HG02973 (cell line): ENCODE data around the gene ACCSL.

Source experiments
- ATAC-seq: cut with Tn5 transposase; IDR thresholded peaks from one replicate; pipeline ENCODE4 v1.9.1; 2021; ENCODE audit warnings: moderate library complexity; ENCODE audit not compliant: unreplicated experiment

The ACCSL gene

DNA sequence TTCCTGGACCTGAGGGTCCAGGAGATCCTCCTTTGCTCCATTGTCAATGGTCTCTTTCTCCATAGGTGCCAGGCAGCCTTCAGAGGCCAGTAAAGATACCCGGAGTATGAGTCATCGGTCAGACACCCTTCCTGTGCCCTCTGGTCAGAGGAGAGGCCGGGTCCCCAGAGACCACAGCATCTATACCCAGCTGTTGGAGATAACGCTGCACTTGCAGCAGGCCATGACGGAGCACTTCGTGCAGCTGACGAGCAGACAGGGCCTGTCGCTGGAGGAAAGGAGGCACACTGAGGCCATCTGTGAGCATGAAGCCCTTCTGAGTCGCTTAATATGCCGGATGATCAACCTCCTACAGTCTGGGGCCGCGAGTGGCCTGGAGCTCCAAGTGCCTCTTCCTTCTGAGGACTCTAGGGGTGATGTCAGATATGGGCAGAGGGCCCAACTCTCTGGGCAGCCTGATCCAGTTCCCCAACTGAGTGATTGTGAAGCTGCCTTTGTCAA lies at the start of gene ACCSL:
Gene ACCSL (plus strand): TSS at position 51 of the 501 bp plus-strand sequence. CDS start 56 bp downstream, at position 107.
- no peak for ATAC-seq

- ATAC-seq: no peak
These were observed 49.5 kb upstream of the ACCSL start for GRCh38 chr11:43998308-43998707.

GRCh38 chr11:44000731-44001130 lies 47.0 kb upstream of the ACCSL start:
- ATAC-seq: no peak

GRCh38 chr11:44002191-44003093 lies 45.3 kb upstream of the ACCSL start:
- no peak for ATAC-seq

GRCh38 chr11:44003736-44004451 lies 43.9 kb upstream of the ACCSL start:
- ATAC-seq: no peak

- ATAC-seq: no peak
These were observed 43.2 kb upstream of the ACCSL start for GRCh38 chr11:44004452-44005062.

GRCh38 chr11:44005063-44005701 lies 42.6 kb upstream of the ACCSL start:
- no peak for ATAC-seq

- no peak for ATAC-seq
These were observed 41.8 kb upstream of the ACCSL start for GRCh38 chr11:44005956-44006355.

- no peak for ATAC-seq
These were observed 40.8 kb upstream of the ACCSL start for GRCh38 chr11:44006917-44007361.

DNA sequence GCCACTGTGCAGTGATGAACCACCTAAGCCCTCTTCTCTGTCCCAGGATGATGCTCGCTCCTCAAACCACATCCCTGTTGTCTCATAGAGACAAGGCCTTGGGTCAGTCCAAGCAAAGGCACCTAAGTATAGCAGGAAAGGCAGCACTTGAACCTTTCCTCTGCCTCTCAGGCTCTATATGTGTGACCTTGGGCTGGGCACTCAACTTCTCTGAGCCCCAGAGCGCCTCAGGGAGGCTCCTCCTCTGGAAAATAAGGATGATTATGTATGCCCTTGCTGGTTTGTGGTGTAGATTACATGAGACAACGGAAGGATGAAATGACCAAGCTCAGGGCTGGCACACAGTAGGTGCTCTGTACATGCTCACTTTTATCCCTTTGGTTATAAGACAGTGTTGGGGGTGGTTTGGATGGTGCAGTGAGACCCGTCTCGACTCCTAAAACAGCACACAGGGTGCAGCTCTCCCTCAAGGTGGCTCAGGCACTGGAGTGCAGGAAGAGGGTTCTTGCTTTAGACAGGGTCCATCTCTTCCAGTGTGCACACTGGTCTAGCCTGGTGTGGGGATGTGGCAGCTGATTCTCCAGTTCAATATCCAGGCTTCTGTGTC lies 40.2 kb upstream of the ACCSL start:
- no peak for ATAC-seq

DNA sequence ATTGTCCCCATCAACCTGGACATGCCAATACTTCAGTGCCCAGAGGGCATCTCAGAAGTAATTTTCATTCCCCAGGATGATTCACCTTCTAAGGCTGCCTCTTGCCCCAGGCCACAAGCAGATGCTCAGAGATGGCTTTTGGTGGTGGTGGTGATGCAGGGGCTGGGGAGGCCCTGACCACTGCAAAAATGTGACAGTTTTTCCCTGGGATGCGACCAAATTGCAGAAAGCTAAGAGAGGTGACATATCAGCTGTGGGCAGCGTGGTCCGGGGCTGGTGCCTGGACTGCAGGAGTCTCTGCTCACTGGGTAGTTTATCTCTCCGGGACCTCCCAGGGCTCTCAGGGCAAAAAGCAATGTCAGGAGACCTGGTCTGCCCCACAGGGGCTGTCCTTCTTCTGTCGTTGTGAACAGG lies 39.7 kb upstream of the ACCSL start:
- ATAC-seq: no peak

DNA sequence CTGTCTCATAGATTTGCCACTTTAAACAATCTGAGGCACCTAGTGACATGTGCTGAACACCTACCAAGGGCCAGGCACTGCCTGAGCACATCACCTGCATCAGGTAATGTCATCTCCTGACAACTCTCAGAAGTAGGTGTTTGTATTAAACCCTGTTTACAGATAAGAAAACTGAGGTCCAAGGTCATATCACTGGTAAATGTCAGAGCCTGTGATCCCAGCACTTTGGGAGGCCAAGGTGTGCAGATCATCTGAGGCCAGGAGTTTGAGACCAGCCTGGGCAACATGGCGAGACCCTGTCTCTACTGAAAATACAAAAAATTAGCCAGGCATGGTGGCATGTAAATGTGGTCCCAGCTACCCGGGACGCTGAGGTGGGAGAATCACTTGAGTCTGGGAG lies 39.1 kb upstream of the ACCSL start:
- ATAC-seq: no peak

GRCh38 chr11:44010789-44011251 lies 37.0 kb upstream of the ACCSL start:
- ATAC-seq: no peak

- no peak for ATAC-seq
These were observed 36.0 kb upstream of the ACCSL start for GRCh38 chr11:44011797-44012196.

DNA sequence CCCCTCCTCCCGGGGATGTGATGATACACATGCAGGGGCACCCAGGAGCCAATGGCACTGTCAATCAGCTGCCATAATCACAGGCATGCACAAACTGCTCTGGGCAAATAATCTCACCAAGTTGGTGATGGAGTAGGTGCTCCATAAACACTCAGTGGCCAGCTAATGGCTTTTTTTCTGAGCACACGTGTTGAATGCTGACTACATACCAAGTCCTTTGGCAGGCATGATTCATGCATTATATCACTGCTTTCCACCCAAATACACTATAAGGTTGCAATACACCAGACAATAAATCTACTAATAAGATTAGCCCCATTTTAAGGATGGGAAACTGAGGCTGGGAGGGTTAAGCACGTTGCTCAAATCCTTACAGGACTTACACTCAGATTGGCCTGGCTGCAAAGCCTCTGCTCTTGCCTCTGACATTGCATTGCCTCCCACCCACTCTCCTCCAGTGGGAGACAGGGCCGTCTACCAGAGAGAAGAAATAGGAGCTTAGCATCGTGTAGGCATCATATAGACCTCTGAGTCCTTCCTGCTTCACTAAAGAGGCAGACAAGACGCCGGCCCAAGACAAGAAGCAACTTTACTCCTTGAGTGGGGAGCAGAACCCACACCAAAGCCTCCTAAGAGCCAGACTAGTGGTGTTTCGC lies 32.7 kb upstream of the ACCSL start:
- ATAC-seq: no peak

GRCh38 chr11:44015624-44016007 lies 32.2 kb upstream of the ACCSL start:
- ATAC-seq: no peak

- ATAC-seq: no peak
These were observed 31.6 kb upstream of the ACCSL start for GRCh38 chr11:44016131-44016530.

DNA sequence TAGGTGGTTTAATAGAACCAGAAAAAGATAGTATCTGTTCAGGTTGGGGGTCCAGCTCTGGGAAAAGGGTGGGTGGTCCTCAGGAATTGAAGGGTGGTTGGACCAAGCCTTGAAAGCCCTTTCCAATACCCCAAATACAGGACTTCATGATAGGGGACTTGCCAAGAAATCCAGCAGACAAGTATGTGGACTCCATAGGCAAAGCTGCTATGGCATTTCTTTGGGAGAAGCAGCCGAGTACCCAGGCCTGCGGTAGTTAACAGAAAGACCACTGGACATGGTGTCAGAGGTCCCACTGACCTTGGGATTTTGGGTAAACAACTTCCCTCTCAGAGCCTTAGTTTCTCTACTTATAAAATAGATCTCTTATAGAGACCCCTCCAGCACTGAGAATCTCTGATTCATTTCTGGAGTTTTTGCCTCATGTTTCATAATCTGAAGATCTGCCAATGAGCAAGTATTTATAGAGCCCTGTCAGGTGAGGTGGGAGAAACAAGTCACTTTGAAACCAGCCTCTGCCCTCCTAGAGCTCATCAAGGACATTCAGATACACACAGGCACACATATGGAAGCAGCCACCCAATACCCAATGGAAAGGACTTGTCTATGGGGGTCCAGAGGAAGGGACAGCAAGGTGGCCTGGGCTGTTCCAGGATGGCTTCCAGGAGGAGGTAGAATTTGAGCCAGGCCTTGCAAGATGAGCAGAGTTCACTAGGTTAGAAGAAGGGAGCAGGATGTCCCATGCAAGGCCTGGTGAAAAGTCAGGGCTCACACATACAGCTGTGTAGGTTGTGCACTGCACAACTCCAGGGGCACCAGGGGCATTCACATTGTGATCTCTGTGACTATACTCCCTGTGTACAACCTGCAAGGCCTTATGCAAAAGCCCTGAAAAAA lies 31.0 kb upstream of the ACCSL start:
- no peak for ATAC-seq
